Liver (tissue), 9 donors: ENCODE data around the gene MTHFD1L. TPM values are rescaled to one million over a fixed set of nuclear protein-coding genes. Genes with fewer than 3 reads are reported as not detected.

ENCODE experiments used
- DNase-seq: peaks from one replicate; pipeline ENCODE4 v3.0.0-alpha.2; 2017; ENCODE audit warnings: low spot score
- H3K27ac ChIP-seq, 2 donors: one replicate each; pipeline ENCODE4 v1.7.0; 2013; ENCODE audit warnings: inconsistent platforms in 2 of 2, low read length in 2 of 2, control low read depth in 1 of 2, low read depth in 1 of 2, mild to moderate bottlenecking in 1 of 2
- H3K27me3 ChIP-seq, 4 donors: one replicate each; pipeline versions ENCODE4 v1.6.1 to v1.7.0; 2013; ENCODE audit warnings: low read length in 3 of 4, inconsistent platforms in 1 of 4, mild to moderate bottlenecking in 1 of 4, moderate library complexity in 1 of 4; ENCODE audit not compliant: control insufficient read depth in 4 of 4, insufficient read depth in 4 of 4
- H3K36me3 ChIP-seq, 4 donors: one replicate each; pipeline versions ENCODE4 v1.6.1 to v1.7.0; 2013; ENCODE audit warnings: low read length in 3 of 4, mild to moderate bottlenecking in 3 of 4, low read depth in 1 of 4, moderate library complexity in 1 of 4; ENCODE audit not compliant: control insufficient read depth in 4 of 4, insufficient read depth in 3 of 4
- H3K4me1 ChIP-seq, 4 donors: one replicate each; pipeline versions ENCODE4 v1.6.1 to v1.7.0; 2013; ENCODE audit warnings: low read length in 3 of 4, mild to moderate bottlenecking in 3 of 4, moderate library complexity in 1 of 4; ENCODE audit not compliant: control insufficient read depth in 4 of 4, insufficient read depth in 4 of 4
- H3K4me3 ChIP-seq, 3 donors: one replicate each; pipeline versions ENCODE4 v1.6.1 to v1.7.0; 2013; ENCODE audit warnings: low read length in 3 of 3, control low read depth in 1 of 3, low read depth in 1 of 3, mild to moderate bottlenecking in 1 of 3
- H3K9ac ChIP-seq, 2 donors: one replicate each; pipeline ENCODE4 v1.7.0; 2013; ENCODE audit warnings: low read length in 2 of 2, mild to moderate bottlenecking in 2 of 2, moderate library complexity in 2 of 2, control low read depth in 1 of 2, low read depth in 1 of 2
- H3K9me3 ChIP-seq, 4 donors: one replicate each; pipeline versions ENCODE4 v1.6.1 to v1.7.0; 2013; ENCODE audit warnings: low read length in 3 of 4; ENCODE audit not compliant: control insufficient read depth in 4 of 4
- ATF3 ChIP-seq: IDR thresholded peaks from 2 replicates; pipeline ENCODE4 v1.6.1; 2016; ENCODE audit warnings: antibody characterized with exemption
- CTCF ChIP-seq: fragments of 150-350 bp; IDR thresholded peaks from 2 replicates; pipeline ENCODE4 v1.5.1; 2017; ENCODE audit warnings: improper control_type of control experiment, low read depth, low read length; ENCODE audit not compliant: missing input control
- EGR1 ChIP-seq, 2 donors: IDR thresholded peaks; 2 replicates each; pipeline ENCODE4 v1.6.1; 2016 to 2018; ENCODE audit warnings: antibody characterized with exemption in 2 of 2, low read depth in 2 of 2
- FOXA1 ChIP-seq: IDR thresholded peaks from 2 replicates; pipeline ENCODE4 v1.6.1; 2016; ENCODE audit warnings: antibody characterized with exemption
- FOXA2 ChIP-seq: IDR thresholded peaks from 2 replicates; pipeline ENCODE4 v1.6.1; 2016; ENCODE audit warnings: antibody characterized with exemption
- GABPA ChIP-seq, 2 donors: IDR thresholded peaks in 1 of 2; conservative IDR thresholded peaks in 1 of 2; 2 replicates each; pipeline ENCODE4 v1.6.1; 2016; ENCODE audit warnings: antibody characterized with exemption in 2 of 2, mild to moderate bottlenecking in 1 of 2, moderate library complexity in 1 of 2
- HNF4A ChIP-seq, 2 donors: conservative IDR thresholded peaks; 2 replicates each; pipeline ENCODE4 v1.6.1; 2016; ENCODE audit warnings: antibody characterized with exemption in 2 of 2, mild to moderate bottlenecking in 2 of 2
- HNF4G ChIP-seq: IDR thresholded peaks from 2 replicates; pipeline ENCODE4 v1.6.1; 2016; ENCODE audit warnings: antibody characterized with exemption
- JUND ChIP-seq, 2 donors: IDR thresholded peaks; 2 replicates each; pipeline ENCODE4 v1.6.1; 2016; ENCODE audit warnings: antibody characterized with exemption in 2 of 2
- MAX ChIP-seq: IDR thresholded peaks from 2 replicates; pipeline ENCODE4 v1.6.1; 2016; ENCODE audit warnings: antibody characterized with exemption
- NR2F2 ChIP-seq: IDR thresholded peaks from 2 replicates; pipeline ENCODE4 v1.6.1; 2016; ENCODE audit warnings: antibody characterized with exemption
- RAD21 ChIP-seq, 2 donors: IDR thresholded peaks; 2 replicates each; pipeline ENCODE4 v1.6.1; 2016; ENCODE audit warnings: antibody characterized with exemption in 2 of 2, mild to moderate bottlenecking in 2 of 2
- REST ChIP-seq: IDR thresholded peaks from 2 replicates; pipeline ENCODE4 v1.6.1; 2016; ENCODE audit warnings: antibody characterized with exemption, mild to moderate bottlenecking
- RXRA ChIP-seq, 2 donors: IDR thresholded peaks; 2 replicates each; pipeline ENCODE4 v1.6.1; 2017 to 2018; ENCODE audit warnings: antibody characterized with exemption in 2 of 2, mild to moderate bottlenecking in 1 of 2
- SP1 ChIP-seq: IDR thresholded peaks from 2 replicates; pipeline ENCODE4 v1.6.1; 2018; ENCODE audit warnings: antibody characterized with exemption, mild to moderate bottlenecking
- TAF1 ChIP-seq: conservative IDR thresholded peaks from 2 replicates; pipeline ENCODE4 v1.6.1; 2016; ENCODE audit warnings: antibody characterized with exemption, mild to moderate bottlenecking
- YY1 ChIP-seq: IDR thresholded peaks from 2 replicates; pipeline ENCODE4 v1.6.1; 2016; ENCODE audit warnings: antibody characterized with exemption, mild to moderate bottlenecking
- ZBTB33 ChIP-seq: IDR thresholded peaks from 2 replicates; pipeline ENCODE4 v1.6.1; 2016; ENCODE audit warnings: antibody characterized with exemption
- WGBS: extraction: QIAGEN DNeasy Blood & Tissue Kit; methylation state at CpG from one replicate; pipeline ENCODE4 v1.1.7; 2013; 5-methylcytosine and 5-hydroxymethylcytosine counted together
- polyA plus RNA-seq, 2 donors: library from polyadenylated mRNA; stranded (reverse) in 1 of 2; unstranded in 1 of 2; fragments of 200-250 nt in 1 of 2; fragments of >200 nt in 1 of 2; fragmentation: Nextera tagmentation in 1 of 2; extraction: Ambion mirVana in 1 of 2; gene quantifications; one replicate each; pipeline versions ENCODE4 v1.2.1 to v1.2.3, GENCODE V29; 2013 to 2015
- total RNA-seq, 2 donors: library from RNA; depleted of rRNA; stranded (reverse); fragments of >200 nt; gene quantifications; one replicate each; pipeline ENCODE4 v1.2.3, GENCODE V29; 2014
- donor health status: healthy.
- donor health status: healthy.
- donor health status: healthy.
- donor health status: healthy.
- donor health status: healthy.

MTHFD1L gene
- total and polyA plus RNA-seq, 4 donors = 2.0 to 7.7 (median 2.8) TPM

- DNase-seq = no peak
- Histone ChIP-seq H3K27ac (no peak overlapping the region), H3K27me3 (no peaks in the 10 kb centered on the region), H3K9me3 (no peaks in the 10 kb centered on the region), H3K9ac (no peak overlapping the region), H3K36me3 (no peaks in the 10 kb centered on the region), H3K4me3 (no peak overlapping the region), H3K4me1 (peaks cover 0 to 4% (median 3%) of the 10 kb centered on the region in 4 donors)
- TF ChIP-seq JUND (IDR thresholded peaks at IDR 0.05) = no peak
- TF ChIP-seq GABPA (IDR thresholded peaks at IDR 0.05 in 1 of 2, conservative IDR thresholded peaks at IDR 0.05 in 1 of 2) = no peak
- TF ChIP-seq TAF1 = no peak
- no peak for TF ChIP-seq NR2F2
- TF ChIP-seq REST = no peak
- no peak for TF ChIP-seq FOXA2
- no peak for TF ChIP-seq YY1
- no peak for TF ChIP-seq RAD21 (IDR thresholded peaks at IDR 0.05)
- TF ChIP-seq FOXA1 = no peak
- 88% methylated on average over 8 of the region's 8 CpGs for WGBS
These were observed 152.5 kb downstream of the MTHFD1L start for GRCh38 chr6:151018046-151018445.

- H3K36me3 ChIP-seq = no peaks in the 10 kb centered on the region
- DNase-seq = no peak
- H3K4me3 ChIP-seq = no peak overlapping the region
- 63% methylated on average over 7 of the region's 7 CpGs for WGBS
- no peaks in the 10 kb centered on the region for H3K27me3 ChIP-seq
- H3K4me1 ChIP-seq = peaks cover 0 to 4% (median 3%) of the 10 kb centered on the region in 4 donors
- peak overlapping the region; percentile 21 to 64 for H3K27ac ChIP-seq
- TF ChIP-seq FOXA1 = no peak
- TF ChIP-seq ATF3 = no peak
- TF ChIP-seq ZBTB33 = no peak
- no peak for TF ChIP-seq CTCF
- peak; percentile 29 to 37 for TF ChIP-seq RAD21 (IDR thresholded peaks at IDR 0.05)
- peak; percentile 44 for TF ChIP-seq SP1
- no peak for TF ChIP-seq HNF4A (conservative IDR thresholded peaks at IDR 0.05)
- TF ChIP-seq HNF4G = no peak
- TF ChIP-seq JUND (IDR thresholded peaks at IDR 0.05) = no peak
- no peak for TF ChIP-seq FOXA2
- no peak for TF ChIP-seq GABPA (IDR thresholded peaks at IDR 0.05 in 1 of 2, conservative IDR thresholded peaks at IDR 0.05 in 1 of 2)
- peak; percentile 89 for TF ChIP-seq NR2F2
- TF ChIP-seq RXRA (IDR thresholded peaks at IDR 0.05) = peak; percentile 41 to 59
- no peak for TF ChIP-seq EGR1 (IDR thresholded peaks at IDR 0.05; ENCODE audit: low read depth in 2 of 2)
- TF ChIP-seq REST = no peak
- no peak for TF ChIP-seq TAF1
- TF ChIP-seq MAX = no peak
- no peak overlapping the region for H3K9ac ChIP-seq
- H3K9me3 ChIP-seq = no peaks in the 10 kb centered on the region
These were observed 153.6 kb downstream of the MTHFD1L start for GRCh38 chr6:151018911-151019782.
